ENCODE measurements around the gene TUBA4B. TPM values are rescaled to one million over a fixed set of nuclear protein-coding genes. Genes with fewer than 3 reads are reported as not detected.

The TUBA4B gene
- total RNA-seq, 1 experiment from 2014 or later: 0.10 TPM

GRCh38 chr2:219268294-219268693 lies 15.3 kb downstream of the TUBA4B start:
- DNase-seq (ENCODE audit: low read depth): no peak
- in situ Hi-C loops (cut with HindIII; ENCODE audit: low pct_unique_long_range_greater_than_20kb, low sequenced_read_pairs): no loop called here

- in situ Hi-C loops (cut with HindIII; ENCODE audit: low pct_unique_long_range_greater_than_20kb, low sequenced_read_pairs): no loop called here
These were observed 16.5 kb downstream of the TUBA4B start for GRCh38 chr2:219269362-219270054.

DNA sequence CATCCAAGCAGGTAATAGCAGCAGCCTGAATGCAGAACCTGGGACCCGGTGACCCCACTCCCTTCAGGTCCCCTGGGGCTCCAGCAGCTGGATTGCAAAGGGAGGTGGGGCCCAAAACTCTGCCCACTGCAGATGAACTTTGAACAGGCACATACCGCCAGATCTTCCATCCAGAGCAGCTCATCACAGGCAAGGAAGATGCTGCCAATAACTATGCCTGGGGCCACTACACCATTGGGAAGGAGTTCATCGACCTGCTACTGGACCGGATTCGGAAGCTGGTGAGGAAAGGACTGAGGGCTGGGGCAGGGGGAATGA lies 17.0 kb downstream of the TUBA4B start:
- in situ Hi-C loops (cut with HindIII; ENCODE audit: low pct_unique_long_range_greater_than_20kb, low sequenced_read_pairs): no loop called here
- DNase-seq (ENCODE audit: low read depth): no peak

More at GRCh38 chr2:219269362-219270054, 16.5 kb downstream of the TUBA4B start:
- peak; percentile 67 for DNase-seq (ENCODE audit: low read depth)

GRCh38 chr2:219271021-219271420 lies 18.0 kb downstream of the TUBA4B start:
- no peak for DNase-seq (ENCODE audit: low read depth)
- in situ Hi-C loops (cut with HindIII; ENCODE audit: low pct_unique_long_range_greater_than_20kb, low sequenced_read_pairs): no loop called here

DNA sequence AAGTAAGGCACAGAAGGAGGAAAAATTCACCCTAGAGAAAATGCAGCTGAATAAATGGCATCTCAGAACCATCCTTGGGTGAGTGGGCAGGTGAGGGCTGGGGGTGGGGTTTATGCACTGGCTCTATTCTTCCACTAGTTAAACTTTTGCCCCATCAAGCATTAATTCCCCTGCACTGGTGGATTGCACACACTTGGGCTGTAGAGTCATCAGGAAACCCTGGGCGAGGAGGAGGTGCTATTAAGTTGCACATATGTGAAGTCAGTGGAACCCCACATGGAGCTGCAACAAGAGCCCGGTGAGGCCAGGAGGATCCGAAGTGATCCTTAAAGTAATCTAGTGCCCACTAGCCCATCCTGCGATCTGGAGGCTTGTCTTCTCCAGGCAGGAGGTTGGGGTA lies 19.3 kb downstream of the TUBA4B start:
- in situ Hi-C loops (cut with HindIII; ENCODE audit: low pct_unique_long_range_greater_than_20kb, low sequenced_read_pairs): no loop called here
- DNase-seq (ENCODE audit: low read depth): no peak

DNA sequence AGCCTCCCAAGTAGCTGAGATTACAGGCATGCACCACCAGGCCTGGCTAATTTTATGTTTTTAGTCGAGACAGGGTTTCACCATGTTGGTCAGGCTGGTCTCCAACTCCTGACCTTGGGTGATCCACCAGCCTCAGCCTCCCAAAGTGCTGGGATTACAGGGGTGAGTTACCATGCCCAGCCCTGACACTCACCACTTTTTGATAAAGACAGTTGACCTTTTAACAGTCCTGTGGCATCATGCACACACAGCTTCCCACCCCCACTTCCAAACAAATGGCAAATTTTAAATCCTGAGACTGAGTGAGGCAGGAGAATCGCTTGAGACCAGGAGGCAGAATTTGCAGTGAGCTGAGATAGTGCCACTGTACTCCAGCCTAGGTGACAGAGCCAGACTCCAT lies 20.0 kb downstream of the TUBA4B start:
- no peak for DNase-seq (ENCODE audit: low read depth)
- in situ Hi-C loops (cut with HindIII; ENCODE audit: low pct_unique_long_range_greater_than_20kb, low sequenced_read_pairs): no loop called here

DNA sequence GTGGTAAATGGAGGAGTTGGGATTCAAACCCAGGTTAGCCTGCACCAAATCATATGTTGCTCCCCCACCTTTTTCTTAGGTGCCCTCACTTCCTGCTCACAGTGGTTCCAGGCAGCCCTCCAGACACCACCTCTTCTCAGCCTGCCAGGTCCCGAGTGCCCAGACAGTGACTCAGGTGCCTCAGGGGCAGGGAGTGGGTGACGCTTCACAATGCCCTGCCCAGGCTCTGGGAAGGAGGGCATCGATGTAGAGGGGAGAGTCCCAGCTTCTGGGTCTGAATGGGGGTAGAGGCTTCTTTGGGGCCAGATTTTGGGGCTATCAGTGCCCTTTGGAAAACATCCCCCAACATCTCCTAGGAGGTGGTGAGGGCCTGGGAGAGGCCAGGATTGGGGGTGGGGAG lies 20.9 kb downstream of the TUBA4B start:
- DNase-seq (ENCODE audit: low read depth): peak; percentile 77

GRCh38 chr2:219274361-219274921 lies 21.4 kb downstream of the TUBA4B start:
- in situ Hi-C loops (cut with HindIII; ENCODE audit: low pct_unique_long_range_greater_than_20kb, low sequenced_read_pairs): no loop called here
- DNase-seq (ENCODE audit: low read depth): peak; percentile 79

More for the DNA sequence above, 20.9 kb downstream of the TUBA4B start:
- in situ Hi-C loops (cut with HindIII; ENCODE audit: low pct_unique_long_range_greater_than_20kb, low sequenced_read_pairs): no loop called here

GRCh38 chr2:219277703-219278654 lies 24.9 kb downstream of the TUBA4B start:
- in situ Hi-C loops (cut with HindIII; ENCODE audit: low pct_unique_long_range_greater_than_20kb, low sequenced_read_pairs): no loop called here
- DNase-seq (ENCODE audit: low read depth): peak; percentile 82

- in situ Hi-C loops (cut with HindIII; ENCODE audit: low pct_unique_long_range_greater_than_20kb, low sequenced_read_pairs): no loop called here
- peak; percentile 99 for DNase-seq (ENCODE audit: low read depth)
These were observed 25.7 kb downstream of the TUBA4B start for GRCh38 chr2:219278655-219279150.

GRCh38 chr2:219279151-219279915 lies 26.3 kb downstream of the TUBA4B start, which contains the start of gene DNAJB2:
Gene DNAJB2, plus strand, starts transcription at chr2:219279366. Its CDS starts 468 bp downstream, at chr2:219279834.
- peak; percentile 72 for DNase-seq (ENCODE audit: low read depth)
- in situ Hi-C loops (cut with HindIII; ENCODE audit: low pct_unique_long_range_greater_than_20kb, low sequenced_read_pairs): no loop called here

GRCh38 chr2:219279916-219280516 lies 27.0 kb downstream of the TUBA4B start:
- in situ Hi-C loops (cut with HindIII; ENCODE audit: low pct_unique_long_range_greater_than_20kb, low sequenced_read_pairs): no loop called here
- no peak for DNase-seq (ENCODE audit: low read depth)

DNA sequence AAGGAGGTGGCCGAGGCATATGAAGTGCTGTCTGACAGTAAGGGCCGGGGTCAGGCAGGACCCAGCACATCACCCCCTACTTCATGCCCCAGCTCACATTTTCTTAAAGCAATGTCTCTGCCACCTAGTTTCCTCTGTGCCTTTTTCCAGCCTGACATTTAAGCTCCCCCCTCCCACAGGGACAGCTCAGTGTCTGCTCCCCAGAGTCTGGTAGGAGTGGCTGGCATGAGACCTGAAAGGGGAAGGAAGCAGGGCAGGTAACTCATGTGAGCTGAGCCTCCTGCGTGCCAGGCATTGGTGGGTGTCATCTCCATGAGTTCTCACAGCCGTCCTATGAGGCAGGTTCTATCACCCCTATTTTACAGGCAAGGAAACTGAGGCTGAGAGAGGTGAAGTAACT lies 27.6 kb downstream of the TUBA4B start:
- no peak for DNase-seq (ENCODE audit: low read depth)
- in situ Hi-C loops (cut with HindIII; ENCODE audit: low pct_unique_long_range_greater_than_20kb, low sequenced_read_pairs): no loop called here

GRCh38 chr2:219281588-219281987 lies 28.5 kb downstream of the TUBA4B start:
- no peak for DNase-seq (ENCODE audit: low read depth)
- in situ Hi-C loops (cut with HindIII; ENCODE audit: low pct_unique_long_range_greater_than_20kb, low sequenced_read_pairs): no loop called here

DNA sequence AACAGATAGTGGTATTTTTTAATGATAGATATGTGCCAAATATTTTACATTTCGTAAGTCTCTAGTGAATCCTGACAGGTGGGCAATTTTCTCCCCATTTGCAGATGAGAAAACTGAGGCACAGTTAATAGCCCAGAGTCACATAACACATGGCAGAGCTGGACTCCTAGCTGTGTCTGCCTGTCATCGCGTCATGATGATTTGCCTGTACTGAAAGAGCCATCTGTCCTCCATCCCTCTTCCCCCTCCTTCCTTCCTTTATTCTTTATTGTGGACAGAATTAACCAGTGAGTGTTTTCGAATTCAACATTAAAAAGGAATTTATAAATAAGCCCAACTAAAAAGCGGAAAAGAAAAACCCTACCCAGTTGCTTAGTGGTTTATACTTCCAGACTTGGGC lies 29.3 kb downstream of the TUBA4B start:
- in situ Hi-C loops (cut with HindIII; ENCODE audit: low pct_unique_long_range_greater_than_20kb, low sequenced_read_pairs): no loop called here
- DNase-seq (ENCODE audit: low read depth): no peak

DNA sequence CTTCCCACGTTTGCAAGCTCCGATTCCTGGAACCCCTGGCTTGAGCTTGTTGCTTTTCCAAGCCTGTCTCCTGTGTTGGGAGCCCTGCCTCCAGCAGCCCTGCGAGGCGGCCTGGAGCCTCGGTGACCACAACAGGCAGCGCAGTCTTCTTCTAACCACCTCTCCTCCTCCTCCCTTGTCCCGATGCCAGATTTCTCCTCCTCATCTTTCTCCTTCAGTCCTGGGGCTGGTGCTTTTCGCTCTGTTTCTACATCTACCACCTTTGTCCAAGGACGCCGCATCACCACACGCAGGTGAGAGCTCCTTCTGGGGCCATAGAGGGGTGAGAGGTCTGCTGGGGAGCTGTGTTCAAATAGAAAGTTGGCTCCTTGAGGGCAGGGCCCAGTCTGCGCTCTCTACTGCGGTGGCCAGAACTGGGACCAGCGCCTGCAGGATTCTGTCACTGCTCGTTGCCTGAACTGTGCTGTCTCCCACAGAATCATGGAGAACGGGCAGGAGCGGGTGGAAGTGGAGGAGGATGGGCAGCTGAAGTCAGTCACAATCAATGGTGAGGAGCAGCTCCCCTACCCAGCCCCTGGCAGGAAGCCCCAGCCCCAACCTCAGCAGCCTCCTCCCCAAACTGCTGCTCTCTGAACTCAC lies 30.0 kb downstream of the TUBA4B start:
- in situ Hi-C loops (cut with HindIII; ENCODE audit: low pct_unique_long_range_greater_than_20kb, low sequenced_read_pairs): no loop called here
- DNase-seq (ENCODE audit: low read depth): no peak
